Mesendoderm (in vitro differentiated cells): ENCODE data around the gene ANKRD33B.

Source experiments
- DNase-seq: peaks from one replicate; pipeline ENCODE4 v3.0.0; 2013
- H2AK5ac ChIP-seq: 2 replicates; pipeline ENCODE4 v1.6.1; 2013; ENCODE audit warnings: low read length, inconsistent platforms
- H2BK120ac ChIP-seq: 2 replicates; pipeline ENCODE4 v1.6.1; 2013; ENCODE audit warnings: low read depth, mild to moderate bottlenecking, low read length, moderate library complexity, mixed read lengths
- H2BK15ac ChIP-seq: replicated peaks from 2 replicates; pipeline ENCODE4 v1.6.1; 2013; ENCODE audit warnings: low read depth, mild to moderate bottlenecking, moderate library complexity
- H2BK5ac ChIP-seq: 2 replicates; pipeline ENCODE4 v1.6.1; 2013; ENCODE audit warnings: low read length, inconsistent platforms
- H3K18ac ChIP-seq: 2 replicates; pipeline ENCODE4 v1.6.1; 2013; ENCODE audit warnings: mild to moderate bottlenecking, low read length, mixed read lengths
- H3K23ac ChIP-seq: one replicate; pipeline ENCODE4 v1.6.1; 2013; ENCODE audit warnings: low read length
- H3K27ac ChIP-seq: 2 replicates; pipeline ENCODE4 v1.5.1; 2013; ENCODE audit warnings: low read depth, mild to moderate bottlenecking, inconsistent platforms, low read length, moderate library complexity
- H3K27me3 ChIP-seq: 2 replicates; pipeline ENCODE4 v1.6.1; 2013; ENCODE audit warnings: low read length, control low read depth, mild to moderate bottlenecking, inconsistent platforms; ENCODE audit not compliant: insufficient read depth, poor library complexity
- H3K36me3 ChIP-seq: 2 replicates; pipeline ENCODE4 v1.6.1; 2013; ENCODE audit warnings: low read length, inconsistent platforms; ENCODE audit not compliant: control insufficient read depth, insufficient read depth
- H3K4ac ChIP-seq: one replicate; pipeline ENCODE4 v1.6.1; 2013; ENCODE audit warnings: low read depth, mild to moderate bottlenecking, low read length, moderate library complexity
- H3K4me1 ChIP-seq: 2 replicates; pipeline ENCODE4 v1.6.1; 2013; ENCODE audit warnings: low read depth, low read length, inconsistent platforms; ENCODE audit not compliant: control insufficient read depth
- H3K4me2 ChIP-seq: 2 replicates; pipeline ENCODE4 v1.6.1; 2013; ENCODE audit warnings: low read length
- H3K4me3 ChIP-seq: 2 replicates; pipeline ENCODE4 v1.5.1; 2013; ENCODE audit warnings: mild to moderate bottlenecking, low read length
- H3K56ac ChIP-seq: one replicate; pipeline ENCODE4 v1.6.1; 2013; ENCODE audit warnings: low read length
- H3K79me1 ChIP-seq: 2 replicates; pipeline ENCODE4 v1.6.1; 2013; ENCODE audit warnings: low read length, inconsistent platforms
- H3K79me2 ChIP-seq: 2 replicates; pipeline ENCODE4 v1.6.1; 2013; ENCODE audit warnings: mild to moderate bottlenecking, low read length; ENCODE audit not compliant: control insufficient read depth, insufficient read depth
- H3K9ac ChIP-seq: 2 replicates; pipeline ENCODE4 v1.6.1; 2013; ENCODE audit warnings: low read length, inconsistent platforms
- H4K5ac ChIP-seq: one replicate; pipeline ENCODE4 v1.6.1; 2013; ENCODE audit warnings: low read length
- H4K8ac ChIP-seq: one replicate; pipeline ENCODE4 v1.6.1; 2013; ENCODE audit warnings: low read depth, mild to moderate bottlenecking, control low read depth, low read length, moderate library complexity
- WGBS: extraction: QIAGEN DNeasy Blood & Tissue Kit; methylation state at CpG from one replicate; pipeline ENCODE4 v1.1.7; 2013; ENCODE audit warnings: low lambda C conversion rate, missing lambda C conversion rate; ENCODE audit not compliant: insufficient coverage; ENCODE audit errors: extremely low coverage; 5-methylcytosine and 5-hydroxymethylcytosine counted together

ANKRD33B gene

DNA sequence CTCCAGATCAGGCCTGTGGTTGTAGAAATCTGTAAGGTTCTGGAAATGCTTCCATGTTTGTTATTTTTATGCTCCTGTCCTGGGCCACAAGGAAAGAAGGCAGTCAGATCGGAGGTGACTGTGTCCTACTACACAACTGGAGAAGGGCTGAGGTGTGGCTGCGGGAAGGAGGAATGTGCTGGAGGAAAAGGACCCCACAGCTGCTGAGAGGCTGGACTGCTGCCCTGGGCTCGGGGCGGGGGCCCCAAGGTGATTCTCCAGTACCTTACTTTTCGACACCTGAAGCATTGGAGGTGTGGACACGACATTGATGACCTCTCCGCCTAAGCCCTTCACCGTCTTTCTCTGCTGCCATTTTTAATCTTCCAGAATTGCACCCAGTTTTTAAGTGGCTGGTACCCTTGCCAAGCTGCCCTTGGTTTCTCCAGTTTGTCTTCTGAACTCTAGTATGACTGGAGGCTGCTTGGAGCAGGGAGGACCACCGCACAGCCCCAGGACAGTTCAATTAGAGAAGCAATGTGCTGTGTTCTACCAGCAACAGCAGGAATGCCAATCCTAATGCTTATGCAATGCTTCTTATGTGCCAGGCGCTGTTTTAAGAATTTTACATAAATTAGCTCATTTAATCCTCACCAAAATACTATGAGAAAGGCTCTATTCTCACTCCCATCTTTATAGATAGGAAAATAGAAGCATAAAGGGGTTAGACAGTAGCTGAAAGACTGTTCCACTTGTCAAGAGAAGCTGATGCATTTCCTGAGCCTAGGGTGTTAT, 13.5 kb upstream of the ANKRD33B start:
- no peak overlapping the region for H3K27ac ChIP-seq
- no peaks in the 10 kb centered on the region for H3K79me1 ChIP-seq
- H3K4ac ChIP-seq, result peak overlapping the region; percentile 41
- H3K56ac ChIP-seq, result no peak overlapping the region
- peak; percentile 23 for DNase-seq
- H3K4me2 ChIP-seq, result no peak overlapping the region
- no peak overlapping the region for H3K4me3 ChIP-seq
- H3K18ac ChIP-seq, result no peak overlapping the region
- no peak overlapping the region for H4K5ac ChIP-seq
- no peak overlapping the region for H2BK15ac ChIP-seq
- H3K36me3 ChIP-seq, result no peaks in the 10 kb centered on the region
- no peaks in the 10 kb centered on the region for H3K79me2 ChIP-seq
- no peaks in the 10 kb centered on the region for H3K27me3 ChIP-seq
- H3K4me1 ChIP-seq, result peaks cover 2% of the 10 kb centered on the region
- no peak overlapping the region for H3K9ac ChIP-seq
- no CpG with 5 or more reads among the region's 10 CpGs for WGBS
- H2BK120ac ChIP-seq, result no peak overlapping the region
- H2AK5ac ChIP-seq, result no peak overlapping the region
- no peak overlapping the region for H2BK5ac ChIP-seq
- no peak overlapping the region for H4K8ac ChIP-seq
- no peak overlapping the region for H3K23ac ChIP-seq

DNA sequence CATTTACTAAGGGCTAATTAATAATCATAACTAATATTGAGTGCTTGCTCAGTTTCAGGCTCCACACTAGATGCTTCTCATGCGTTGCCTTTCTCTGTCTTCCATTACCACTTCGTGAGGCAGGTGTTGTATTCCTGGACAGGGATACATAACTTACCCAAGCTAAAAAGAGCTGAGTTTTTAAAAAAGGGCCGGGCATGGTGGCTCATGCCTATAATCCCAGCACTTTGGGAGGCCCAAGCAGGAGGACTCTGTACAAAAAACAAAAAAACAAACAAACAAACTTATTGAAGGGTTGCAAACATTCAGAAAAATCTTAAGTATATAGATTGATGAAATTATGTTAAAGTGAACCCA, 12.1 kb upstream of the ANKRD33B start:
- no peak overlapping the region for H2AK5ac ChIP-seq
- H3K4ac ChIP-seq, result peak overlapping the region; percentile 24
- no peak overlapping the region for H3K23ac ChIP-seq
- DNase-seq, result no peak
- H2BK120ac ChIP-seq, result no peak overlapping the region
- H3K4me2 ChIP-seq, result no peak overlapping the region
- no peaks in the 10 kb centered on the region for H3K27me3 ChIP-seq
- WGBS, result no CpG with 5 or more reads among the region's 3 CpGs
- no peak overlapping the region for H3K4me3 ChIP-seq
- peak overlapping the region; percentile 44 for H3K56ac ChIP-seq
- H3K27ac ChIP-seq, result no peak overlapping the region
- no peak overlapping the region for H4K5ac ChIP-seq
- no peak overlapping the region for H3K9ac ChIP-seq
- peak overlapping the region; percentile 18 for H2BK5ac ChIP-seq
- H4K8ac ChIP-seq, result no peak overlapping the region
- H2BK15ac ChIP-seq, result no peak overlapping the region
- H3K4me1 ChIP-seq, result peaks cover 2% of the 10 kb centered on the region
- no peaks in the 10 kb centered on the region for H3K36me3 ChIP-seq
- no peaks in the 10 kb centered on the region for H3K79me2 ChIP-seq
- no peak overlapping the region for H3K18ac ChIP-seq
- H3K79me1 ChIP-seq, result no peaks in the 10 kb centered on the region

DNA sequence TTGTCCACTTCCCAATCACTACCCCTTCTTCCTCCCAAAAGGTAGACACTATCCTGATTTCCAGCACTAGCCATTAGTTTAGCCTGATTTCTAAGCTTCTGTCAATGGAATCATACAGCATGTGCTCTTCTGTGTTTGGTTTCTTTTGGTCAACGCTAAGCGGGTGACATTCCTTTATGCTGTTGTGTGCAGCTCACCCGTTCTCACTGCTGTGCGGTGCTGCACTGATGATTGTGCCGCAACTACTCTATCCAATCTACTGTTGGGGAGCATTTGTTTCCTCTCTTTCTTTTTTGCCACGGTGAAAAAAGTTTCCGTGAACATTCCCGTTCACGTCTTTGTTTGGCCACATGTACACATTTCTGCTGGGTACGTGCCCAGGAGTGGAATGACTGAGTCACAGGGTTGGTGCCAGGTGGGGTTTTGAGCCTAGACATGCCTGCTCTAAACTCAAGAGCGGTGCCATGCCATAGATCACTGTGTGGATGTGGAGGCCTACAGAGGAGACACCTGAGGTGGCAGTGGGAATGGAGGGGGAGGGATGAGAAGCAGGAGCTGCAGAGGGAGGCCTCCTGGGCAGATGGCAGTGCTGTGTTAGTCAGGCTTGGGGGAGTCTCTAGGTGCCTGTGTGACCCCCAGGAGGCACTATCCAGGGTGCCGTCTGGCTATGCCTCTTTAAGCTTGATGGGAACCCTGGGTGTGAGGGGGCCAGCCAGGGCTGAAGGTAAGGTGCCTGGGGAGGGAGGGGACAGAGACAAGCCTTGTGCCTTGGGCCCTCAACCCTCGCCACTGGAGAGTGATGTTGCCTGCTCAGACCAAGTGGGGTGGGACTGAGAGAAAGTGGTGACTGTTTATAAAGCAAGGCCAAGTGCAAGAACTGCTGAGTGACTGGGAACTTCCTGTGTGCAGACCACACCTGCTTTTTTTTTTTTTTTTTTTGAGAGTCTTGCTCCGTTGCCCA, 11.4 kb upstream of the ANKRD33B start:
- H2BK5ac ChIP-seq, result peak overlapping the region; percentile 18
- H3K4me1 ChIP-seq, result peaks cover 2% of the 10 kb centered on the region
- no peak overlapping the region for H4K5ac ChIP-seq
- H3K23ac ChIP-seq, result peak overlapping the region; percentile 39
- no peaks in the 10 kb centered on the region for H3K79me1 ChIP-seq
- H3K56ac ChIP-seq, result peak overlapping the region; percentile 29
- H2BK120ac ChIP-seq, result no peak overlapping the region
- H3K36me3 ChIP-seq, result no peaks in the 10 kb centered on the region
- H2AK5ac ChIP-seq, result peak overlapping the region; percentile 49
- H3K4me3 ChIP-seq, result no peak overlapping the region
- H2BK15ac ChIP-seq, result no peak overlapping the region
- H3K9ac ChIP-seq, result no peak overlapping the region
- H3K79me2 ChIP-seq, result no peaks in the 10 kb centered on the region
- peak overlapping the region; percentile 24 for H3K4ac ChIP-seq
- no peak for DNase-seq
- no CpG with 5 or more reads among the region's 14 CpGs for WGBS
- H3K4me2 ChIP-seq, result no peak overlapping the region
- no peak overlapping the region for H4K8ac ChIP-seq
- no peaks in the 10 kb centered on the region for H3K27me3 ChIP-seq
- H3K18ac ChIP-seq, result no peak overlapping the region
- H3K27ac ChIP-seq, result no peak overlapping the region

GRCh38 chr5:10553476-10553875, 10.4 kb upstream of the ANKRD33B start:
- Histone ChIP-seq H3K4me3 (no peak overlapping the region), H3K79me2 (no peaks in the 10 kb centered on the region), H3K79me1 (no peaks in the 10 kb centered on the region), H2AK5ac (no peak overlapping the region), H3K9ac (no peak overlapping the region), H3K27ac (no peak overlapping the region), H2BK5ac (no peak overlapping the region), H4K8ac (no peak overlapping the region), H2BK15ac (no peak overlapping the region), H3K4me2 (no peak overlapping the region), H3K4ac (no peak overlapping the region), H3K27me3 (no peaks in the 10 kb centered on the region), H4K5ac (no peak overlapping the region), H3K56ac (peak overlapping the region; percentile 60), H2BK120ac (no peak overlapping the region), H3K23ac (no peak overlapping the region), H3K4me1 (peaks cover 2% of the 10 kb centered on the region), H3K36me3 (no peaks in the 10 kb centered on the region), H3K18ac (no peak overlapping the region)
- no peak for DNase-seq
- no CpG with 5 or more reads among the region's 7 CpGs for WGBS

- Histone ChIP-seq H3K56ac (no peak overlapping the region), H4K8ac (no peak overlapping the region), H3K4ac (no peak overlapping the region)
Observed at GRCh38 chr5:10555277-10555684, 8.6 kb upstream of the ANKRD33B start.

More at GRCh38 chr5:10555277-10555684, 8.6 kb upstream of the ANKRD33B start:
- Histone ChIP-seq H3K4me2 (no peak overlapping the region), H2BK15ac (no peak overlapping the region), H3K36me3 (no peaks in the 10 kb centered on the region), H3K79me2 (no peaks in the 10 kb centered on the region), H3K4me3 (no peak overlapping the region), H3K23ac (no peak overlapping the region), H3K79me1 (no peaks in the 10 kb centered on the region), H2BK120ac (no peak overlapping the region), H4K5ac (no peak overlapping the region), H3K27ac (no peak overlapping the region), H3K4me1 (peaks cover 2% of the 10 kb centered on the region), H3K18ac (no peak overlapping the region), H2AK5ac (no peak overlapping the region), H2BK5ac (no peak overlapping the region), H3K27me3 (no peaks in the 10 kb centered on the region), H3K9ac (no peak overlapping the region)
- no CpG with 5 or more reads among the region's 8 CpGs for WGBS
- peak; percentile 77 for DNase-seq
